Right hindlimb (tissue), 1 donor: ENCODE data around the gene PIGP.
"Not testable (repeated sequence)": the region's sequence is repeated elsewhere in the genome, so short reads cannot be mapped to it uniquely, and the experiment has no call there.

Experiments used
- DNase-seq: peaks from one replicate; pipeline ENCODE4 v3.0.0-alpha.2; 2018

PIGP gene

DNA sequence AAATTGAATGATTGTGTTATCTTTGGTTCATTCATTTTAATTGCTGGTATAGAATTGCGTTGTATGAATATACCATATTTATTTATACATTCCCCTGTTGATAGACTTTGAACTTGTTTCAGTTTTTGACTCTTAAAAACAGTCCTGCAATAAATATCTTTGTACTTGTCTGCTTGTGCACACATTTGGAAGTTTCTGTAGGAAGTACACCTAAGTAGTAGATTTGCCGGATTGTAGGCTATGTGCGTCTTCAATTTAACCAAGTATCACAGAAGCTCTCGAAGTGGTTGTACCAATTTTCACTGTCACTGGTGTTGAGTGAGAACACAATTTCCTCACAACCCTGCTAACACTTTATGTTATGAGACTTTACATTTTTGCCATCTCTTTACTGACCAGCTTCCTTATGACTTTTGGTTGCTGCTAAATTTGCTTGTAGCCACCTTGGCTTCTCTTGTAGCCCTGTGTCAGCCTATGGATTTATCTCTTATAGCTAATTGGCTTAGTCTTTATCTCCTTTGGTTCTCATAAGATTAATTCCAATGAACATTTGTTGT is 2.4 kb upstream of the PIGP start:
- DNase-seq, result no peak

DNA sequence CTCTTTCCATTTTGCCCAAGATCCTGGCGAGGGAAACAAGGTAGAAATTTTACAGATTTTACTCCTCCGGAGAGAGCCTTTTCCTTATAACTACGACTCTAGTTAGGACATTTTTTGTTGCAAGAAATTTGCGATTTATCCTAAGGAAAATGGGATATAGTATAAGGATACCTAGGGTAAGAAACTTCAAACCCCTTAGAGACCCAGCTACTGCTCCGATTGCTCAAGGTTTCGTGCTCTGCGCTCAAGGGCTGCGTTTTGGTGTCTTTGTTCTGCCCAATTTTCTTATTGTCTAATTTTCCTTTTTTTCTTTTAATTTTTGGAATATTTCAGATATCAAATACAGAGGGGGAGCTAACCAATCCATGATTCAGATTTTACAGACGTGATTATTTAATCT is 1.7 kb upstream of the PIGP start:
- DNase-seq, result no peak

DNA sequence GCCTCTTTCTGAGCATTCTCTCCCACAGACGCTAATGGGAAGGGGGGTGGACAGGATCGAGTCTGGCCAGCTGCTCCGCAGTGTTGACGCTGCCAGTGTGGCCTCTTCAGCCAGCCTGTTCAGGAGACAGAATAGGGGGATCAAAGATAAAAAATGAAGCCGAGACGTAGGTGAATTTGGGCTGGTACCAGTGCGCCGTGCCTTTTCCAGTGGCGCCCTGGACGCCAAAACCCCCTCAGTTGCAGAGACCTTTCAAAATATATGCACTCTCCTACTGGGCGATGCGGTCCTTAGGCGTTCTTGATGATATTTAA is 1.3 kb upstream of the PIGP start:
- DNase-seq, result no peak

DNA sequence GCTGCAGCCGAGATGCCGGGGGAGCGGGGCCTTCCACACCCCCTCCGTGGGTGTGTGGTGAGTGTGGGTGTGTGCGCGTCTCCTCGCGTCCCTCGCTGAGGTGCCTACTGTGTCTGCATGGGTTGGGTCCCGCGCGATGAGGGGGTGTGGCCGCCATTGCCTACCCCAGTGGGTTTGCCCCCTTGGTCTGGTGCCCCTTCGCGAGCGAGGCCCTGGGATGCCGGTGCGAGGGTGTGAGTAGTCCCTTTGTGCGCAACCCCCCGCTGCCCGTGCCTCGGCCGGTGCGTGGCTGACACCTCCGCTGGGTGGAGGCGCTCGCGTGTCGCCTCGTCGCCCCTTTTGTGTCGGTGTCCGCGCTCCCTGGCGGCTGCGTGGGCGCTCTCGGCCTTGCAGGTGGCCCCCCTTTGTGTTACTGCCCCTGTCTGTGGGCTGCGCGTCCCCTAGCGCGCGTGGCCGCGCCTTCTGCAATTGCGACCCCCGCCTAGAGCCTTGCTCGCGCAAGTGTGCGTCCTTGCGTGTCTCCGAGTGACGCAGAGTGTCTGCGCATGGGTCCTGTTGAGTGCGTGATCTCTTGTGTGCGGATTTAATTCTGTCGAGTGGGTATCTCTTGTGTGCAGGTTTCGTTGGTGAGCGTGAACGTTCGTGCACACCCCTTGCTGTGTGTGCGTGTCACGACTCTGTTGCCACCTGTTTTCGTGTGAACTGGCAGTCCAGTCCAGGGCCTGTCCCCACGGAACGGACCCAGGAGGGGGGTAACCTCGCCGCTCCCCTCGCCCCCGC is 736 bp upstream of the PIGP start:
- DNase-seq, result peak; percentile 74

DNA sequence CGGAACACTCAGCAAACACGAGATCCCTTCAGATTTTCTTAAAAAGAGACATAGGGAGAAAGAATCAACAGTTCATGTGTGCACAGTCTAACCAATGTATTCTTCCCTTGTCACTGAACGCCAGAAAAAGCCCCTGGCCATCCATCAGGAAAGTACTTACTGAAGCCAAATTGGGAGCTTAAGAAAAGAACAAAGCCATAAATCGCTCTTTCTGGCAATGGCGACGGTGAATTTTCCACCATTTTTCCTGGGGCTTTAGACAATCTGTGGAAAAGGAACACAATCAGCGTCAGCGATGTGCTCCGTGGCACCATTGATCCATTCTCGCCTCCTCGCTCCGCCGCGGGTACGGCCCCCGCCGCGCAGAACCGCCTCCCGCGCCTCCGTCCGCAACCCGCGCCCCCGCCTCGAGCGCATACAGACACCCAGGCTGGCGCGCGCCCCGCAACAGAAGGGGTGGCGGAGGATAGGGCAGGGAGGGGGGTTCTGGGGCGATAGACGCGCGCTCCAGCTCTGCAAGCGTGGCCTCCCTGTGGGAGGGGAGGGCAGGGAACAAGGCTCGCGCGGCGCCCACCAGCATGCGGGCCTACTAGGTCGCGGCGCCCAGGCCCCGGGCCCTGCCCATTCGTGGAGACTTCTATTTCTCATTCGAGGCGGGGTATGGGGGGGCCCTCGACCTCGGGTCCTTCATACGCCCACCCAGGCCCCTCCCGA is 440 bp downstream of the PIGP start:
- no peak for DNase-seq

DNA sequence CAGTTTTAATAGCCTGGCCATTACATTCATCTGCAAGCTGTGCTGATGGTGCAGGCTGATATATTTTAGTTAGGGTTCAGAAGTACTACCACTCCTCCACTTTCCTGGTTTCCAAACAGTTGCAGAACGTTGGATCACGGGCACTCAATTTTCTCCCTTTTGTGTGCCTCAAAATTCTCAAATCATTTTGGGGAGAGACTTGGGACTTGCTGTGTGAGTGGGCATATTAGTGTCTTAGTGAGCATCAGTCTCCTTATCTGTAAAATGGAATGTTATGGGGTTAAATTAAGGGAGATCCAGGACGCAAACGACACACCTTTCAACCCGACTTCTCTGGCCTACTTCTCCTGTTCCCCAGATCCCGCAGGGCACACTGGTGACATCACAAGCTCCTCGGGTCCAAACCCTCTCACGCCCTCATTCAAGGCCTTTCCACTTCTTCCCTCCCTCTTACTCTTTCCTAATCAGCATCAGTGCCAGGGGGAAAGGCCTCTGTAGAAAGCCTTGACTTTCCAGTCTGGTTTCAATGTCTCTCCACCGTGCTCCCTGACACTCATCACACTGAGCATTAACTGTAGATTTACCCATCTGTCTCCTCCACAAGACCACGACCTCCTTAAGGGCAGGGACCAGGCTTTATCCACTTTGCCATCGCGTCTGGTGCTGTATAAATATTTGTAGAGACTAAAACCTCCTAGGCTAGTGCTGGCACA is 1.2 kb downstream of the PIGP start:
- DNase-seq, result peak; percentile 65

DNA sequence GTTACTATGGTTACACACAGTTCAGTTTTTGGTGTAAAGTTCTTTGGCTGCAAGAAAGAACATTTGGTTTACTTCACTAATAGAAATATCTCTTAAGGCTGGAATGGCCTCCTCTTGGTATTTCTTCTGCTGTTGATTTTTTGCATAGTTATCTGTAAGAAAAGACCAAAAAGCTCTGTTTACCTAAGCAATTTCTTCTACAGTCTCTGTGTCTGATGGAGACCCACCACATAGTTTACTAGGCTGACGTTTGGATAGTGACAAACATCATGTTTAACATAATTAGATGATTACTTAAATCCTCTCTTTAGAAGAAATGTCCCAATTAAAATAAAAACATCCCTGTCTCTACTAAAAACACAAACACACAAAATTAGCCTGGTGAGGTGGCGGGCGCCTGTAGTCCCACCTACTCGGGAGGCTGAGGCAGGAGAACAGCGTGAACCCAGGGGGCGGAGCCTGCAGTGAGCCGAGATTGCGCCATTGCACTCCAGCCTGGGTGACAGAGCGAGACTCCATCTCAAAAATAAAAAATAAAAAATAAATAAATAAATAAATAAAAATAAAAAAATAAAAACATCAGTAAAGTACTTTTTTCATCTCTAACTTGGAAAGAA is 7.2 kb downstream of the PIGP start:
- DNase-seq, result no peak

DNA sequence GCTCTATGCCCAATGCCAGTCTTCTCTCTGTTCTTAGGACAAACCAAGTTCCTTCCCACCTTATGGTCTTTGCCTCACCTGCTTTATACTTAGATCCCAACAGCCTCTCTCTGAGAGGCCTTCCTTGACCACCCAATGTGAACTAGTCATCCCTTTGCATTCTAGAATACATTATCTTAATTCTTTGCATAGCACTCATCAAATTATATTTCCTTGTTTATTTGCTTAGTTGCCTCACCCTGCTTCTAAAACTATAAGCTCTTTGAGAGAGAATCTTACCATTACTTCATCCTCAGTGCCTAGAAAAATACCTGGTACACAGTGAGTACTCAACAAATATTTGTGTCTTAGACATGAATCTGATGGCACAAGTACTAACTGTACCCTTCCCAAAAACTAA is 8.0 kb downstream of the PIGP start:
- DNase-seq, result no peak

DNA sequence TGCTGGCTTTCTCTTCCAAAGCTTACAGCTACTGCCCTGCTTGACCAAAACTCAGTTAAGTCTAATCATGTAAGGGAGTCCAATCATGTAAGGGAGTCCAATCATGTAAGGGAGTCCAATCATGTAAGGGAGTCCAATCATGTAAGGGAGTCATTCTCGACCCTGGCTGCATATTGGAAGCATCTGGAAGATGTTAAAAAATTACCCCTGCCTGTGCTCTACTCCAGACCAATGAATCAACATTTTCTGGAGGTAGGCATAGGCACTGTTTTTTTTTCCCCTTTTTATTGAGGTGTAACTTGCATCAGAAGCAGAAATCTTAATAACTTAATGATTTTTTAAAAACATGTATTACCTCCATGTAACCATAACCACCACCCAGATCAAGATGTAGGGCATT is 9.4 kb downstream of the PIGP start:
- DNase-seq, result no peak

DNA sequence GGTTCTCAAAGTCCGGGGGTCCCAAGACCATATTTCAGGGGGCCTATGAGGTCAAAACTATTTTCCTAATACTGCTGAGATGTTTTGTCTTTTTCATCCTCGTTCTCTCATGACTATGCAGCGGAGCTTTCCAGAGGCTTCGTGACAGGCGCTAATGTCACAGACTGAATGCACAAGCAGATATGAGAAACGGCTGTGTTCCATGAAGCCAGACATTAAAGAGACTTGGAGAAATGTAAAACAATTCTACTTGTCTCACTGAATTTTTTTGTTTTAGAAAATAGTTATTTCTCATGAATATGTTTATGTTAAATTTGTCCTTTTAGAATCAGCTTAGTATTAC is 10.3 kb downstream of the PIGP start:
- no peak for DNase-seq

DNA sequence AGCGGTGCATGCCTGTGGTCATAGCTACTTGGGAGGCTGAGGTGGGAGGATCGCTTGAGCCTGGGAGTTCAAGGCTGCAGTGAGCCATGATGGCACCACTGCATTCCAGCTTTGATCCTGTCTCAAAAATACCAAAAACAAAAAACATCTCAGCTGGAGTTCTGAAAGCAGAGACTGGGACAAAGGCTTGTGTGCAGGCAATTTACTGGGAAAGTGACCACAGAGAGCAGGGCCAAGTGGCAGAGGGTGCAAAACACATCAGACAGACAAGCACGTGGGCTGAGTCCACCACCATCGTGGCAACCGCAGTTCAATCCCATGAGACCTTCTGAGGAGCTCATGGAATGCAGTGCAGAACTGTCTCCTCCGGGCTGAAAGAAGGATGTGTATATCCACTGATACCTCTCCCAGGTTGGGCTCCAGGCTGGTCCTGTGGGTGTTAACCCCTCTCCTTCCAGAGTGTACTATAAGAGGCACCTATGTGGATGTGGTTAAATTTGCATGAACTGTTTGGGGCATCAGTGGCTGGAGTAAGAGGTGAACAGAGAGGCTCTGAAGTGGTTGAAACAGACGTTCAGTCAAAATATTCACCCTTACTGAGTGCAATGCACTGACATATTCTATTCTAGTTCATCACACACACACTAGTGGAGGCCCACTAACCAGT is 10.8 kb downstream of the PIGP start:
- DNase-seq, result peak; percentile 28

DNA sequence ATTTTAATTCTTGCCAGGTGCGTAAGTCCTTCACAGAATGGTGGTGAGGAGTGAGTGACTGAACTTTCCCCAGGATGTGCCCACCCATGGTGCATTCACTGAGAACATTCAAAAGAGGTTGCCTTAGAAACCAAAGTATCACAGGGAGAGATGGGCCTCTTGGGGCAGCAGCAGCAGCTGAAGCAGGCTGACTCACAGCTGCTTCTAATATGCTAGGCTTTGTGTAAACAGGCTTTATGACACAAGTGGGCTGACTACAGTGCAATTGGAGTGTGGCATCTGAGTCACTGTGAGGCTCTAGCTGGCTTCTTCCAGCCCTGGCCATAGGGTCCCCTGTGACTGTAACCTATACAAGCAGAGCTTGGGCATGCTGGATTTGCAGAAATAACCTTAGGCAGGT is 12.6 kb downstream of the PIGP start:
- DNase-seq, result peak; percentile 80

DNA sequence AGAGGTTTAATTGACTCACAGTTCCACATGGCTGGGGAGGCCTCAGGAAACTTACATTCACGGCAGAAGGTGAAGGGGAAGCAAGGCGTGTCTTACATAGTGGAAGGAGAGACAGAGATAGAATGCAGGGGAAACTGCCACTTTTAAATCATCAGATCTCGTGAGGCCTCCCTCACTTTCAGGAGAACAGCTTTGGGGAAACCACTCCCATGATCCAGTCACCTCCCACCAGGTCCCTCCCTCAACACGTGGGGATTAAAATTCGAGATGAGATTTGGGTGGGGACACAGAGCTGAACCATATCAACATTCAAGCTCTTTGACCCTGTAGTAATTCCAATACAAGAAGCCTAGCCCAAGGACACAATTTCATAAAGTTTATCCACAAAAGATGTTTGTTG is 13.7 kb downstream of the PIGP start:
- DNase-seq, result no peak

DNA sequence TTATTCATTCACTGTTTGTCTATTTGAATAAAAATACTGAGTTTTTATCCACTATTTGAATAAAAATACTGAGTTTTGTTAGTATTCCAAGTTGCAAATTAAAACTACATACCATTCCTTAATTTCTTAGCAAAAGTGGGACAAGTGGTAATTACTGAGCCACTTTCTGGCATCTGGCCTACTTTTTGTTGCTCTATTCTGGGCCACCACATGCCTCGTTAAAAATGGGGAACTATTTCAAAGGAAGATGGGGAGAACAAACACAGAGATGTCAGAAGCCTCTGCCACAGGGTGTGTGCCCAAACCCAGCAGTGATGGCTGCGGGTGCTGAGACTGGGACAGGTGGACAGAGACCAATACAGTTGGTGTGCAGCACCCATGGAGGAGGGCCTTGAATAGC is 14.6 kb downstream of the PIGP start:
- DNase-seq, result no peak

DNA sequence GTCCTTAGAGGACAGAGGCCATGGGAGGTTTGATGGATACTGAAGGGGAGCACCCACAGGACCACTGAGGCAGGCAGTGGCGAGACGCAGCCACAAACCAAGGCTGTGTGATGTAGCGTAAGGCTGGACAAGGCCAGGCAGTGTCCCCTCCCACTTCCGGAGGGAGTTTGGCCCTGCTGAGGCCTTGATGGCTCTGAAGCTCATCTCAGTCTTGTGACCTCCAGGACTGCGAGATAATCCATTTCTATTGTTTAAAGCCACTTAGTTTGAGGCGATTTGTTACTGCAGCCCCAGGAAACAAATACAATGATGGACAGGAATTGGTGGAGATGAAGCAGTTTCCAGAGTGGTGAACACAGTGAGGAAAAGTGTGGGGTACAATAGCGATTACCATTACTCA is 15.3 kb downstream of the PIGP start:
- DNase-seq, result no peak

DNA sequence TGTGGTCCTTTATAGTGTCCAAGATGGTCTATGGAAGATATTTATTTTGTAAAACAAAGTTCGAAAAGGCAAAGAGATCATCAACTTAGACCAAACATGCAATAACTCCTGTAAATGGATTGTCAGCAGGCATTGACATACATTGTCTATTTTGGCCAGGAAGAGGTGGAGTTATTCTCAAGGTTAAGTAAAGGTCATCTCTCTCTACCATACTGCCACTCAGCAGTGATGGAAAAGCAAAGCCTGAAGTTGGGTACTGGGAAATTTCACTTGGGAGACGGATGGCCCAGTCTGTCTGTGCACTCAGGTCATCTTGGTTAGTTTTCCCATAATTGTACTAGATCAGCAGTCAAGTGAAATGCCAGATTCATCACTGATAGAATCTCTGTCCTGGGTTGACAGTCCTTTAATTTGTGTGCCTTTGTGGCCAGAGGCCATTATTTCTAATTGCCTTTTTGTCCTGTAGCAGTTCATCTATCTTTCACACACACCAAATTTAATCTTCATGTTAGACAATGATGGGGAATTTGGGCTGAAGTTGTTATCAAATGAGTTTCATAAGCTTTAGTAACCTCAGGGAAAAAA is 17.5 kb downstream of the PIGP start:
- DNase-seq, result no peak

DNA sequence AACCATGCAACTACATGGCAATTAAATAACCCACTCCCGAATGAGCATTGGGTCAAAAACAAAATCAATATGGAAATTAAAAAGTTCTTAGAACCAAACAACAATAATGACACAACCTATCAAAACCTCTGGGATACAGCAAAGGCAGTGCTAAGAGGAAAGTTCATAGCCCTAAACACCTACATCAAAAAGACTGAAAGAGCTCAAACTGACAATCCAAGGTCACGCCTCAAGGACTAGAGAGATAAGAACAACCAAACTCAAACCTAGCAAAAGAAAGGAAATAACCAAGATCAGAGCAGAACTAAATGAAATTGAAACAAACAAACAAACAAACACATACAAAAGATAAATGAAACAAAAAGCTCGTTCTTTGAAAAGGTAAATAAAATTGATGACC is 23.1 kb downstream of the PIGP start:
- not testable (repeated sequence) for DNase-seq

DNA sequence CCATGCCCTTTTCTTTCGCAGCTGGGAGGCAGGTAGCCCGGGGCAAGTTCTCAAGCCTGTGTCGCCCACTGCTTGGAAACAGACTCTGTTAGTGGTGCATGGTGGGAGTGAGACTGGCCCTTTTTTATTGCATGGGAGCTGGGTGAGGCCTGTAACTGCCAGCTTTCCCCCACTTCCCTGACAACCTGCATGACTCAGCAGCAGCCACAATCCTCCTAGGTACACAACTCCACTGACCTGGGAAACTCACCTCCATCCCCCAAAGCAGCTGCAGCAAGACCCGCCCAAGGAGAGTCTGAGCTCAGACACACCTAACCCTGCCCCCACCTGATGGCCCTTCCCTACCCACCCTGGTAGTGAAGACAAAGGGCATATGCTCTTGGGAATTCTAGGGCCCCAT is 25.8 kb downstream of the PIGP start:
- DNase-seq, result no peak

DNA sequence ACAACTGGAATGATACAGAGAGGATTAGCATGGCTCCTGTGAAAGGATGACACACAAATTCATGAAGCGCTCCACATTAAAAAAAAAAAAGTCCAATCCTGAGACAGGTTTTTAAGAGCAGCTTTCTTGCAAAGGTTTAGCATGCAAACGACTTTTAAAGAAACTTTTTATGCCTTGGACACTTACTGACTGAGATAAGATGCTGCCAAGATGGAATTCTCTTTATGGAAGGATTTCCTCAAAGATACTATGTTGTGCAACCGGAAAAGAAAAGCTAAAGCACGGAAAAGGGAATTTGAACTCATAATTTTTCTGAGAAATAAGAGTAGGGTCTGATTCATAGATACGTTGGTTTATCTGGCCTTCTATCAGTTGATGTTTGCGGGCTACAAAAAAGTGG is 27.3 kb downstream of the PIGP start:
- DNase-seq, result no peak

DNA sequence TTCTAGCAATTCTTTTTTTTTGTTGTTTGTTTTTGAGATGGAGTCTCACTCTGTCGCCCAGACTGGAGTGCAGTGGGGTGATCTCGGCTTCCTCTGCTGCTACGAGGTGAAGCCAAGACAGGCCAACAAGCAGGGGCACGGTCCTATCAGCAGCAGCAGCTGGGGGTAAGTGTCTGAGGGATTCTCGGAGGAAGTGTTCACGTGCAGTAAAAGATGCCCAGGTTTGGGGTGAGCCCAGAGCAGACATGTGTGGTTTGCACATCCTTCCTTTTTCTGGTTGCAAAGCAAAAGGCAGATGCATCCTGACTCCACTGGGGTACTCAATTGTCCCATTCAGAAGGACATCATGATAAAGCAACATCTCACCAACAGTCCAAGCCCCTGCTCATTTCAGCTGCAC is 27.7 kb downstream of the PIGP start:
- DNase-seq, result no peak

DNA sequence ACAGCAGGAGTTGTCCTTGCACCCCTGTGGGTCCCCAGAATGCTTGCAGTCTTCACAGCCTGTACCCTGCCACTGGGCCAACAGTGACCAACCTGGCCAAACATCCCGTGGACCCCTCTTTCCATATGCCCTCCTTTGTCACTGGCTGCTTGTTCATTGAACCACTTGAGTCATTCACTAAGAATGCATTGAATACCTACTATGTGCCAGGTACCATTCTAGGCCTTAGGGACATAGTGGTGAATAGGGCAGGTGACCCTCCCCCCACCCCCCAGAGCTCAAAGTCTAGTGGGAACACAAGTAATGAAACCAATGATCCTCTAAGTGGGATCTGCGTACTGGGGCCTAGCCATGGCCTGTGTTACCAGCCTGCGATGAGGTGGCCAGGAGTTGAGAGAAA is 28.2 kb downstream of the PIGP start:
- DNase-seq, result no peak

DNA sequence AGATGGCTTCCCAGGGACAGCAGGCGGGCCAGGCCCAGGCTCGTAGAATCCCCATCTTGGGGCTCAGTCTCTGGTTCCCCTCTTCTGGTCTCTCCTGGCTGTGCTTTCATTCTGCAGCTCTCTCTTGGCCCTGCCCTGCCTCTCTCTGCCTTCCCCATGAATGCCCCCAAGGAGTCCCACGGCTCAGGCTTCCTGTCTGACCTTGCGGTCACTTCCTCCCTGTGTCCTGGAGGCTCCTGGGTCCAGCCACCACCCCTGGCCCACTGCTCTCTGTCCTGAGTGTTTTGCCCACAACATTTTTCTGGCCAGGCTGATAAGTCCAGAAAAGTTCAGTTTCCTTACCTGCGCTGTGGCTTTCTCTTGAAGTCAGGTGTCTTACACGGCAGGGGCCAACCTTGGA is 29.1 kb downstream of the PIGP start:
- DNase-seq, result no peak
